Fibroblast of skin of left biceps (primary cell): ENCODE data around the gene BLOC1S3.

Experiments used
- DNase-seq, 2 experiments: peaks; one replicate each; pipeline ENCODE4 v3.0.0-alpha.2; 2013; ENCODE audit warnings: low read depth in 2 of 2

Gene BLOC1S3

GRCh38 chr19:45161738-45162607 is 16.6 kb upstream of the BLOC1S3 start:
- DNase-seq, result no peak

- no peak for DNase-seq
Measured at GRCh38 chr19:45162608-45163143, 15.9 kb upstream of the BLOC1S3 start.

GRCh38 chr19:45163156-45163555 is 15.4 kb upstream of the BLOC1S3 start:
- no peak for DNase-seq

GRCh38 chr19:45163751-45164460 is 14.7 kb upstream of the BLOC1S3 start:
- DNase-seq, result no peak

- DNase-seq, result no peak
Measured at GRCh38 chr19:45164577-45165335, 13.8 kb upstream of the BLOC1S3 start.

- no peak for DNase-seq
Measured at GRCh38 chr19:45166723-45167252, 11.8 kb upstream of the BLOC1S3 start.

- no peak for DNase-seq
Measured at GRCh38 chr19:45168767-45169351, 9.7 kb upstream of the BLOC1S3 start.

- DNase-seq, result no peak
Measured at GRCh38 chr19:45169602-45170001, 9.0 kb upstream of the BLOC1S3 start.

- DNase-seq, result no peak
Measured at GRCh38 chr19:45170146-45171106, 8.2 kb upstream of the BLOC1S3 start.

GRCh38 chr19:45171211-45171623 is 7.4 kb upstream of the BLOC1S3 start:
- DNase-seq, result no peak

- DNase-seq, result no peak
Measured at GRCh38 chr19:45172173-45172572, 6.4 kb upstream of the BLOC1S3 start.

- DNase-seq, result no peak
Measured at GRCh38 chr19:45172611-45173208, 5.9 kb upstream of the BLOC1S3 start.

GRCh38 chr19:45173816-45174215 is 4.8 kb upstream of the BLOC1S3 start:
- DNase-seq, result no peak

- no peak for DNase-seq
Measured at GRCh38 chr19:45175515-45176345, 2.9 kb upstream of the BLOC1S3 start.

- no peak for DNase-seq
Measured at GRCh38 chr19:45177817-45178261, 745 bp upstream of the BLOC1S3 start, which contains the start of gene TRAPPC6A. Gene TRAPPC6A, minus strand, starts transcription at chr19:45178237. Its CDS starts 19 bp downstream, at chr19:45178218.

GRCh38 chr19:45179072-45179891 is 698 bp downstream of the BLOC1S3 start:
- no peak for DNase-seq

GRCh38 chr19:45179892-45180370 is 1.3 kb downstream of the BLOC1S3 start:
- DNase-seq, result no peak

- DNase-seq, result no peak
Measured at GRCh38 chr19:45180936-45181335, 2.4 kb downstream of the BLOC1S3 start.
